ENCODE data around the gene MX2. TPM values are rescaled to one million over a fixed set of nuclear protein-coding genes. Genes with fewer than 3 reads are reported as not detected.

Gene MX2
- total RNA-seq, 4 donors from 2014 or later: 3.2 to 6.1 (median 5.1) TPM

GRCh38 chr21:41322496-41323382, 39.1 kb upstream of the MX2 start:
- no peaks in the 10 kb centered on the region for H3K9me3 ChIP-seq
- no peak overlapping the region for H3K4me3 ChIP-seq
- peak overlapping the region; percentile 48 for H3K27ac ChIP-seq
- H3K36me3 ChIP-seq: no peaks in the 10 kb centered on the region
- H3K27me3 ChIP-seq: no peaks in the 10 kb centered on the region
- DNase-seq (ENCODE audit: low spot score in 2 of 2): no peak
- 83% methylated on average over 13 of the region's 23 CpGs for WGBS
- peaks cover 2% of the 10 kb centered on the region for H3K4me1 ChIP-seq
- TF ChIP-seq CTCF (IDR thresholded peaks at IDR 0.05) (no peak), EP300 (IDR thresholded peaks at IDR 0.05) (no peak), POLR2A (IDR thresholded peaks at IDR 0.05) (no peak)

DNA sequence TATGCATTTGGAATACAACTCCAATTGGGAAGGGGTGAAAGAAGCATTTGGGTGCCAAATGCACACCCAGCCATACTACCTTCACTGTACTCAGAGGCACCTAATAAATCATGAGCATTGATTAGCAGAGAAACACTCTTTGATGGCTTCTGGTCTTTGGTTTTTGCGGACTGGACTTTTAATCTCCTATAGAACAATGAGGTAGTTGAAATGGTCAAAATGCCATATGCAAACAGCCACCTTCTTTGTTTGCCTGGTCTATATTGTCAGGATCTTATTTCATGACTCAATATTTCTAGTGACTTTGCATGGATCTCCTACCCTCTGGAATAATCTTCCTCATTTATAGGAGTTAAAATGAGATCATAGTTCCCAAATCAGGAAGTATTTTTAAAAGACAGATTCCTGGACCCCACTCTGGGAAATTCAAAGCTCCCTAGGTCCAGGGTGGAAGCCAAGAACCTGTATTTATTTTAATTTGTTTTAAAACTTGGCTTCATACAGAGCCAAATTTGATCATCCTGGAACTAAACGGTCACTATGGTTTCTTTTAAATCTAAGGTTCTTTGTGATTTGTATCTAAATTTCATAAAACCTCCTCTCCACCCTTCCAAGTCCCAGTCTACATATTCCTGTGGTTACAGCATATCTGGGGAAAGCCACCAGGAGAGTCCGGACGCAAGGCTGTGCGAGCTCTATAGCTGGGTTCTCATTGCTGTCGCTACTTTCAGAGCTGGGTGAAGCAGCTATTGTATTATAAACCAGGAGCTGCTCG, 36.5 kb upstream of the MX2 start:
- Histone ChIP-seq H3K36me3 (no peaks in the 10 kb centered on the region), H3K27ac (no peak overlapping the region), H3K27me3 (no peaks in the 10 kb centered on the region), H3K4me1 (peaks cover 2% of the 10 kb centered on the region), H3K4me3 (no peak overlapping the region), H3K9me3 (no peaks in the 10 kb centered on the region)
- DNase-seq (ENCODE audit: low spot score in 2 of 2): no peak
- WGBS: 80% methylated on average over 7 of the region's 7 CpGs
- TF ChIP-seq EP300 (IDR thresholded peaks at IDR 0.05): no peak
- no peak for TF ChIP-seq CTCF (IDR thresholded peaks at IDR 0.05)
- TF ChIP-seq POLR2AphosphoS5 (IDR thresholded peaks at IDR 0.05): no peak
- TF ChIP-seq POLR2A (IDR thresholded peaks at IDR 0.05): no peak

DNA sequence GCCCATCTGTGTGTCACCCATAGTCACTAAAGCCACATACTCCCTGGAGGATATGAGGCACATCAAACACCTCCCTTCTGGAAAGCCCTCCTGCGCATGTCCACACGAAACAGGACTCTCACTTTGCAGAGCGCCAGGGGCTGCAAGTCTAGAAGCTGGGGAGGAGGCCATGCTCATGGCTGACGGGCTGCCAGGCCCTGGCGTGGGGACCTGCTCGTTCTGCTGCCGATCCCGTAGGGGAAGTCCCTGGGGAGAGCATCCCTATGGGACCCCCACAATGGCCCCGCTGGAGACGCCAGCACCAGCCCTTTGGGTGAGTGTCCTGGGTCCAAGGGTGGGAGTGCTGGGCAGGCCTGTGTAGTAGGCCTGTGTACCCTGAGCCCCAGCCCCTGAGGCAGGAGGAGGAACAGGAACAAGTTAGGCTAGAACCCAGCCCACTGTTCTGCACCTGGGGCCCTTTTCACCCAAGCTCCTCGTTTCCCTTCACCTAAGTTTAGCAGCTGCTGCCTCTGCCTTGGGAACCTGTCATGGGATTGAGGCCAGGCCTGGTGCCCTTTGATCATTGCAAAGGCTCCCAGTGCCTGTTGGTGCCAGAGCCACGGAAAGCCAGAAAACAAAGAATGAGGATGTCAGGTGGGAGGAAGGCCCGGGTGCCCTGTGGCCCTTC, 35.3 kb upstream of the MX2 start:
- TF ChIP-seq POLR2AphosphoS5 (IDR thresholded peaks at IDR 0.05): no peak
- no peak for TF ChIP-seq EP300 (IDR thresholded peaks at IDR 0.05)
- peaks cover 2% of the 10 kb centered on the region for H3K4me1 ChIP-seq
- no peaks in the 10 kb centered on the region for H3K27me3 ChIP-seq
- 86% methylated on average over 10 of the region's 13 CpGs for WGBS
- no peak for DNase-seq (ENCODE audit: low spot score in 2 of 2)
- no peaks in the 10 kb centered on the region for H3K9me3 ChIP-seq
- H3K27ac ChIP-seq: no peak overlapping the region
- H3K4me3 ChIP-seq: no peak overlapping the region
- H3K36me3 ChIP-seq: no peaks in the 10 kb centered on the region

DNA sequence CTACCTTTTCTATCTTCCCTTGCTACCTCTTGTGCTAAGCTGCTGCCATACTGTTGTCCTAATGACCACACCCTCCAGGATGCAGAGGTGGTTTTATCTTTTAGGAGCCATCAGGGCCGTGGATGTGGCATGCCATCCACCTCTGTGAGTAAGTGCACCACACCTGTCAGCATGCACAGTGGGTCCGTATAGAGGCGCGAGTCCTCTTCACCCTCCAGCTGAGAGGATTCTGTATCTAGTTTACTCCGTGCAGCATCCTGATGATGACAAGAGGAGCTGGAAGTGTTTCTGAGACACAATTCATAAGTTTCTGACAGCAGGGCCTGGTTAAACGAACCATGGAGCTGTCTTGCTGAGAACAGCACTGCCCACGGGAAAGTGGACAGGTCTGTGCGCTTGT, 34.1 kb upstream of the MX2 start:
- H3K4me1 ChIP-seq: no peaks in the 10 kb centered on the region
- no peak for DNase-seq (ENCODE audit: low spot score in 2 of 2)
- H3K36me3 ChIP-seq: no peaks in the 10 kb centered on the region

More for the DNA sequence above, 34.1 kb upstream of the MX2 start:
- Histone ChIP-seq H3K27ac (no peak overlapping the region), H3K4me3 (no peak overlapping the region), H3K9me3 (no peaks in the 10 kb centered on the region), H3K27me3 (no peaks in the 10 kb centered on the region)
- no peak for TF ChIP-seq POLR2AphosphoS5 (IDR thresholded peaks at IDR 0.05)
- TF ChIP-seq POLR2A (IDR thresholded peaks at IDR 0.05): no peak
- no peak for TF ChIP-seq EP300 (IDR thresholded peaks at IDR 0.05)
- no peak for TF ChIP-seq CTCF (IDR thresholded peaks at IDR 0.05)
- 87% methylated on average over 8 of the region's 8 CpGs for WGBS
